ENCODE results near the gene PIR. TPM values are rescaled to one million over a fixed set of nuclear protein-coding genes. Genes with fewer than 3 reads are reported as not detected.

Gene PIR
- total RNA-seq, 1 experiment from 2014 or later: 19.7 TPM

- ChIA-PET CTCF (no interaction called here), POLR2A (no interaction called here)
- in situ Hi-C loops (cut with HindIII; ENCODE audit: low pct_unique_long_range_greater_than_20kb, low sequenced_read_pairs): no loop called here
- intact Hi-C loops (cut with micrococcal nuclease; ENCODE audit: unreplicated experiment): no loop called here
- Histone ChIP-seq H3K4me1 (ENCODE audit: control insufficient read depth, insufficient read depth, low read length) (no peaks in the 10 kb centered on the region), H3K9me3 (ENCODE audit: control insufficient read depth, insufficient read depth, low read depth, low read length) (no peaks in the 10 kb centered on the region), H3K4me3 (ENCODE audit: low read depth in 2 of 2, low read length in 2 of 2) (no peak overlapping the region), H3K27me3 (ENCODE audit: control insufficient read depth, insufficient read depth, low read length) (no peaks in the 10 kb centered on the region), H3K36me3 (ENCODE audit: control insufficient read depth, insufficient read depth, low read length) (no peaks in the 10 kb centered on the region), H3K27ac (ENCODE audit: low read length) (no peak overlapping the region)
- no TSS peak for BruUV-seq (replicated peaks)
- no peak for ATAC-seq
- no peak for DNase-seq (ENCODE audit: low read depth, low spot score)
- TF ChIP-seq SIN3A (IDR thresholded peaks at IDR 0.05; ENCODE audit: borderline replicate concordance, insufficient read depth, low read depth, low read length): no peak
- no peak for TF ChIP-seq REST (IDR thresholded peaks at IDR 0.05; ENCODE audit: insufficient read depth in 1 of 2, low read depth in 2 of 2, low read length in 1 of 2)
- no peak for TF ChIP-seq POLR2AphosphoS5 (IDR thresholded peaks at IDR 0.05; ENCODE audit: low read depth, low read length)
- no peak for TF ChIP-seq CTCF (IDR thresholded peaks at IDR 0.05)
- TF ChIP-seq TCF7L2 (IDR thresholded peaks at IDR 0.05; ENCODE audit: low read depth, low read length): no peak
Observed at GRCh38 chrX:15430076-15430475, 63.1 kb downstream of the PIR start.

DNA sequence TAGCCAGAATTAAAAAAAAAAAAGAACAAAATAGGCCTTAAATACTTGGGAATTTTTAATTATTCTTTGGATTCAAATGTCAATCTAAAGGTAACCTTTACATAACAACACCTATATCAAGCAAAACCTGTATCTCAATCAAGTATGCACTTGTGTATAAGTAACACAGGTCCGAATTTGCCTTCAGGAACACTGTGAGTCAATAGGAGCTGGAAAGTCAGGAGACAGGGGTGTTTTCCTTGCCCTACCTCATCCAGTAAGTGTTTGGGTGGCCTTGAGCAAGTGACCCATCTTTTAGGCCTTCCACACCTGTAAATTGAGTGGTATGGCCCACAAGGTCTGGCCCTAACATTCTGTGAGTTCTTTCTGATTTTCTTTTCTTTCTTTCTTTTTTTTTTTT lies 68.1 kb downstream of the PIR start:
- ATAC-seq (no peak), DNase-seq (ENCODE audit: low read depth, low spot score) (no peak)
- Histone ChIP-seq H3K4me1 (ENCODE audit: control insufficient read depth, insufficient read depth, low read length) (no peaks in the 10 kb centered on the region), H3K36me3 (ENCODE audit: control insufficient read depth, insufficient read depth, low read length) (no peaks in the 10 kb centered on the region), H3K27ac (ENCODE audit: low read length) (no peak overlapping the region), H3K27me3 (ENCODE audit: control insufficient read depth, insufficient read depth, low read length) (no peaks in the 10 kb centered on the region), H3K4me3 (ENCODE audit: low read depth in 2 of 2, low read length in 2 of 2) (no peak overlapping the region), H3K9me3 (ENCODE audit: control insufficient read depth, insufficient read depth, low read depth, low read length) (no peaks in the 10 kb centered on the region)
- CTCF ChIA-PET: no interaction called here
- POLR2A ChIA-PET: no interaction called here
- no TSS peak for BruUV-seq (replicated peaks)
- in situ Hi-C loops (cut with HindIII; ENCODE audit: low pct_unique_long_range_greater_than_20kb, low sequenced_read_pairs): no loop called here
- TF ChIP-seq SIN3A (IDR thresholded peaks at IDR 0.05; ENCODE audit: borderline replicate concordance, insufficient read depth, low read depth, low read length) (no peak), REST (IDR thresholded peaks at IDR 0.05; ENCODE audit: insufficient read depth in 1 of 2, low read depth in 2 of 2, low read length in 1 of 2) (no peak), TCF7L2 (IDR thresholded peaks at IDR 0.05; ENCODE audit: low read depth, low read length) (no peak)
- intact Hi-C loops (cut with micrococcal nuclease; ENCODE audit: unreplicated experiment): no loop called here

All from Panc1 (cell line).